Hepatocyte (in vitro differentiated cells): ENCODE results near the gene DHX58. TPM values are rescaled to one million over a fixed set of nuclear protein-coding genes. Genes with fewer than 3 reads are reported as not detected.

Source experiments
- DNase-seq: peaks from one replicate; pipeline ENCODE4 v3.0.0-alpha.2; 2016; ENCODE audit warnings: low spot score
- H2AFZ ChIP-seq: fragments of 200-600 bp; sonication (generic); 2 replicates; pipeline ENCODE4 v1.6.0; 2016; ENCODE audit warnings: antibody characterized with exemption, mild to moderate bottlenecking
- H3K27ac ChIP-seq: fragments of 200-600 bp; sonication (generic); 2 replicates; pipeline ENCODE4 v1.5.1; 2016; ENCODE audit warnings: mild to moderate bottlenecking
- H3K27me3 ChIP-seq: fragments of 200-600 bp; sonication (generic); 2 replicates; pipeline ENCODE4 v1.6.1; 2016
- H3K36me3 ChIP-seq: fragments of 200-600 bp; sonication (generic); replicated peaks from 2 replicates; pipeline ENCODE4 v1.5.1; 2016; ENCODE audit warnings: low read depth; ENCODE audit not compliant: insufficient read depth
- H3K4me1 ChIP-seq: fragments of 200-600 bp; sonication (generic); 2 replicates; pipeline ENCODE4 v1.5.1; 2016; ENCODE audit warnings: mild to moderate bottlenecking, moderate library complexity; ENCODE audit not compliant: insufficient read depth
- H3K4me2 ChIP-seq: fragments of 200-600 bp; sonication (generic); 2 replicates; pipeline ENCODE4 v1.6.0; 2016
- H3K4me3 ChIP-seq: fragments of 200-600 bp; sonication (generic); 2 replicates; pipeline ENCODE4 v1.5.1; 2016; ENCODE audit warnings: mild to moderate bottlenecking
- H3K79me2 ChIP-seq: fragments of 200-600 bp; sonication (generic); 2 replicates; pipeline ENCODE4 v1.6.0; 2017; ENCODE audit warnings: mild to moderate bottlenecking
- H3K9me2 ChIP-seq: fragments of 200-600 bp; sonication (generic); replicated peaks from 2 replicates; pipeline ENCODE4 v1.6.0; 2017; ENCODE audit warnings: mild to moderate bottlenecking; ENCODE audit not compliant: insufficient read depth
- H3K9me3 ChIP-seq: fragments of 200-600 bp; sonication (generic); 2 replicates; pipeline ENCODE4 v1.5.1; 2016; ENCODE audit warnings: low read depth, mild to moderate bottlenecking
- H4K20me1 ChIP-seq: fragments of 200-600 bp; sonication (generic); 2 replicates; pipeline ENCODE4 v1.6.0; 2016; ENCODE audit warnings: mild to moderate bottlenecking; ENCODE audit not compliant: insufficient read depth, poor library complexity, severe bottlenecking
- EZH2 ChIP-seq: fragments of 200-600 bp; sonication (generic); IDR thresholded peaks from 2 replicates; pipeline ENCODE4 v1.6.1; 2016; ENCODE audit warnings: antibody characterized with exemption, mild to moderate bottlenecking, borderline replicate concordance
- EZH2phosphoT487 ChIP-seq: fragments of 200-600 bp; sonication (generic); IDR thresholded peaks from one replicate; pipeline ENCODE4 v1.6.1; 2018; ENCODE audit warnings: antibody characterized with exemption, mild to moderate bottlenecking, low read depth, moderate library complexity; ENCODE audit not compliant: unreplicated experiment, severe bottlenecking
- WGBS: methylation state at CpG from one replicate; pipeline ENCODE4 v1.1.6; 2016; ENCODE audit warnings: low lambda C conversion rate; ENCODE audit errors: missing lambda C conversion rate; 5-methylcytosine and 5-hydroxymethylcytosine counted together
- polyA plus RNA-seq: library from polyadenylated mRNA; unstranded; fragments of >200 nt; fragmentation: Nextera tagmentation; extraction: Ambion mirVana; gene quantifications from 2 replicates; pipeline ENCODE4 v1.2.1, GENCODE V29; 2016
- total RNA-seq: library from RNA; depleted of rRNA; stranded (reverse); fragments of >200 nt; gene quantifications from 2 replicates; pipeline ENCODE4 v1.2.3, GENCODE V29; 2014
- TF ChIP-seq, protein P1 (sequence below): fragments of 200-600 bp; sonication (generic); IDR thresholded peaks from 2 replicates; pipeline ENCODE4 v1.5.1; 2016; ENCODE audit warnings: antibody characterized with exemption, mild to moderate bottlenecking; ENCODE audit not compliant: poor library complexity

DHX58 gene
- total and polyA plus RNA-seq, 2 experiments from 2014 or later: 1.4 to 1.6 TPM

DNA sequence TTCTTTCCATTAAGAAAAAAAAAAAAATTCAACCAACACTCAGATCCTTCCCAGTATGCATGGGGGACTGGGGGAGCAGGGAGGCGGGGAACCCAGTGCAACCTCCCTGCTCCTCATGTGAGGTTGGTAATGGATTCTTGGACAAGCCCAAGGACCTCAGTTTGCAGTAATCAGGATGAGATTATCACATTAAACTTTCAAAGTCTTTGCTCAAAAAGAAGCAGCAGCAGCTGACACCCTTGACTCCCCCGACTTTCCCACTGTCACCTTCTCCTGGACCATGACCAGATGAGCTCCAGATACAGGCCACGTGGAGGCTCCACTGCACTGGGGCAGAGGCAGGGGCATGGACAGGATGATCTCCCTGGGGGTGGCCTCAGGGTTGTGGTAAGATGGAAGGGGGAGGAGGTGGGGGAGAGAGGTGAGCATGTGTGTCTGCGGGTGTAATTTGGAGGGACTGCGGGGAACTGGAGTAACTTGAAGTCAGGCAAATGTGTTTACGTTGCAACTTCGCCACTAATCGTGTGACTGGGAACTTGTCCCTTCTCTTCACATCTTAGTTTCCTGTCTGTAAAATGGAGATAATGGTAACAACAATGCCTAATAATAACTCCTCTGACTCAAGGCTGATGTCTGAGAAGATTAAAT lies 34.0 kb downstream of the DHX58 start:
- no peaks in the 10 kb centered on the region for H3K9me3 ChIP-seq
- H2AFZ ChIP-seq: no peak overlapping the region
- H3K4me1 ChIP-seq: no peaks in the 10 kb centered on the region
- DNase-seq: no peak
- H3K9me2 ChIP-seq: no peaks in the 10 kb centered on the region
- H3K4me3 ChIP-seq: no peak overlapping the region
- TF ChIP-seq EZH2 (no peak), EZH2phosphoT487 (no peak)
- TF ChIP-seq, protein P1, sequence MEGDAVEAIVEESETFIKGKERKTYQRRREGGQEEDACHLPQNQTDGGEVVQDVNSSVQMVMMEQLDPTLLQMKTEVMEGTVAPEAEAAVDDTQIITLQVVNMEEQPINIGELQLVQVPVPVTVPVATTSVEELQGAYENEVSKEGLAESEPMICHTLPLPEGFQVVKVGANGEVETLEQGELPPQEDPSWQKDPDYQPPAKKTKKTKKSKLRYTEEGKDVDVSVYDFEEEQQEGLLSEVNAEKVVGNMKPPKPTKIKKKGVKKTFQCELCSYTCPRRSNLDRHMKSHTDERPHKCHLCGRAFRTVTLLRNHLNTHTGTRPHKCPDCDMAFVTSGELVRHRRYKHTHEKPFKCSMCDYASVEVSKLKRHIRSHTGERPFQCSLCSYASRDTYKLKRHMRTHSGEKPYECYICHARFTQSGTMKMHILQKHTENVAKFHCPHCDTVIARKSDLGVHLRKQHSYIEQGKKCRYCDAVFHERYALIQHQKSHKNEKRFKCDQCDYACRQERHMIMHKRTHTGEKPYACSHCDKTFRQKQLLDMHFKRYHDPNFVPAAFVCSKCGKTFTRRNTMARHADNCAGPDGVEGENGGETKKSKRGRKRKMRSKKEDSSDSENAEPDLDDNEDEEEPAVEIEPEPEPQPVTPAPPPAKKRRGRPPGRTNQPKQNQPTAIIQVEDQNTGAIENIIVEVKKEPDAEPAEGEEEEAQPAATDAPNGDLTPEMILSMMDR: no peak
- no peak overlapping the region for H3K4me2 ChIP-seq
- peaks cover 4% of the 10 kb centered on the region for H3K27me3 ChIP-seq
- WGBS: 70% methylated on average over 8 of the region's 8 CpGs
- no peak overlapping the region for H3K27ac ChIP-seq
- H3K79me2 ChIP-seq: no peaks in the 10 kb centered on the region
- no peaks in the 10 kb centered on the region for H4K20me1 ChIP-seq
- no peaks in the 10 kb centered on the region for H3K36me3 ChIP-seq

DNA sequence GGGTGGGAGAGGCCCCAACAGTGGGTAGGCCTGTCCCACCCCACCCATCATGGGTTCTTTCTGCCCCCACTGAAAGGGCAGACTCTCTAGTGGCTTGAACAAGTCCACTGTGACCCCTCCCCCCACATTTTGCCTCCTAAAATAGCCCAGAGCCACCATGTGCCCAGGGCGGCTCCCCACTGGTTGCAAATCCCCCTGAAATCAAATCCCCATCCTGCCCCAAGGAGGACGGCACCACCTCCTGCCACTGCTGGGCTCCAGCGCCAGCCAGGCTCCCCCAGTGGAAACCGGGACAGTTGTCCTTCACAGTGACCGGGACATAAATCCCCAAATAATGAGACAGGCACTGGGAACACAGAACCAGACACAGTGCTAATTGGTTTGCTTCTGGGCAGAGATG lies 34.8 kb downstream of the DHX58 start:
- 86% methylated on average over 5 of the region's 5 CpGs for WGBS
- Histone ChIP-seq H3K9me2 (no peaks in the 10 kb centered on the region), H3K36me3 (no peaks in the 10 kb centered on the region), H3K79me2 (no peaks in the 10 kb centered on the region), H3K4me1 (no peaks in the 10 kb centered on the region), H3K4me3 (no peak overlapping the region), H2AFZ (no peak overlapping the region), H3K9me3 (no peaks in the 10 kb centered on the region), H3K27me3 (peaks cover 11% of the 10 kb centered on the region), H3K4me2 (no peak overlapping the region), H3K27ac (no peak overlapping the region), H4K20me1 (no peaks in the 10 kb centered on the region)
- TF ChIP-seq, protein P1: no peak
- DNase-seq: no peak

DNA sequence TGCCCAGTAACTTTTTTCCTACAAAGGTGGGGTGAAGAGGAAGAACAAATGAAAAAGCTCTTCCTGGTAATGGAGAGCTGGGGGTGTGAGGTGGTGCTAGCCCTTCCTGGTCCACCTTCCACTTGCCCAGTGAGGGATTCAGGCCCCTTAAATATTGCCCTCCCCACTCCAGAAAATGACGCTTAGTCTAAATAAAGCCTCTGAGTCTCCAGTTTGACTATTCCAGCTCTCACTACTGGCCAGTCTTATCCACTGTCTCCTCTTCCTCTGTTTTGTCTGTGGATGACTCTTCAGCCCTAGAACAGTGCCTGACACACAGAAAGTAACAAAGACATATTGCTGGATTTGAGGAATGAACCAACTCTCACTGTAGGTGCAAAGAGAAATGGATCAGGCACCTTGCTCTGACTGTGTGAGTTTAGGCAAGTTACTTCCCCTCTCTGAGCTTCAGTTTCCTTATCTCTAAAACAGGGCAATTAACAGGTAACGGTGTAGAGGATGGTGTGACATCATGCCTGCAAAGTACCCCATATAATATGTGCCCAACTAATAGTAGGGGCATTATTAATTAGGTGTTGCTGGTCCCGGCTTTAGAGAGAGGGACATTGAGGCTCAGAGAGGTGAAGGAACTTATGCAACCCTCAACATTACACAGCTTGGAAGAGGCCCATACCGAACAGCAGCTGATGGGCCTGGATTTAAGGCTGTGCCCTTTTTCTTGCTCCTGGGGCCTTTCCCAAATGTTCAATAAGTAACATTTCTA lies 35.5 kb downstream of the DHX58 start:
- Histone ChIP-seq H3K79me2 (no peaks in the 10 kb centered on the region), H4K20me1 (no peaks in the 10 kb centered on the region), H3K27me3 (peaks cover 19% of the 10 kb centered on the region), H3K4me3 (no peak overlapping the region), H3K36me3 (no peaks in the 10 kb centered on the region), H3K4me1 (no peaks in the 10 kb centered on the region), H3K9me3 (no peaks in the 10 kb centered on the region), H2AFZ (no peak overlapping the region), H3K4me2 (no peak overlapping the region), H3K9me2 (no peaks in the 10 kb centered on the region), H3K27ac (no peak overlapping the region)
- DNase-seq: no peak
- TF ChIP-seq EZH2phosphoT487 (no peak), EZH2 (no peak)
- TF ChIP-seq, protein P1: no peak
- 85% methylated on average over 4 of the region's 4 CpGs for WGBS
